Loucy (cell line): Measurements from ENCODE around the gene CHRNA1.

Experiments
- EZH2phosphoT487 ChIP-seq: fragments of 200-600 bp; IDR thresholded peaks from 2 replicates; pipeline ENCODE4 v1.6.1; 2018; ENCODE audit warnings: antibody characterized with exemption, mild to moderate bottlenecking, moderate library complexity, borderline replicate concordance
- TF ChIP-seq, protein P1 (sequence below): fragments of 200-600 bp; sonication (generic); conservative IDR thresholded peaks from 2 replicates; pipeline ENCODE4 v1.5.1; 2014; ENCODE audit warnings: mild to moderate bottlenecking, antibody characterized with exemption, low read length

DNA sequence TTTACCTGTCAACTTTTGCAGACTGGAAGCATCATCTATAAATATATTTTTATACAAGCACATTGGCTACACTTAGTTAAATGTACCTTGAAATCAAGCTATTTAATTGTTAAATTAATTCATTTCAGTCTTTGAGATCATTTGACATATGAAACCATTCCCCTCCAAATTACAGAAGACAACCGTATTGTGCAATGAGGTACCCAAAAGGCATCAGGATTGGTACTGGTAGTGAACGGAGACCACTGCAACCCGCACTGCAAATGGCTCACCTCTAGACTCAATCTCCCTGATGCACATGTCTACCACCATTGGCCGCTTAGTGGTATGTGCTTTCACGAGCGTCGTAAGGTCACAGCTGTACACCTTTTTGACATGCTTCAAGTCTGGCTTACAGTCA is 47.8 kb upstream of the CHRNA1 start:
- TF ChIP-seq, protein P1, sequence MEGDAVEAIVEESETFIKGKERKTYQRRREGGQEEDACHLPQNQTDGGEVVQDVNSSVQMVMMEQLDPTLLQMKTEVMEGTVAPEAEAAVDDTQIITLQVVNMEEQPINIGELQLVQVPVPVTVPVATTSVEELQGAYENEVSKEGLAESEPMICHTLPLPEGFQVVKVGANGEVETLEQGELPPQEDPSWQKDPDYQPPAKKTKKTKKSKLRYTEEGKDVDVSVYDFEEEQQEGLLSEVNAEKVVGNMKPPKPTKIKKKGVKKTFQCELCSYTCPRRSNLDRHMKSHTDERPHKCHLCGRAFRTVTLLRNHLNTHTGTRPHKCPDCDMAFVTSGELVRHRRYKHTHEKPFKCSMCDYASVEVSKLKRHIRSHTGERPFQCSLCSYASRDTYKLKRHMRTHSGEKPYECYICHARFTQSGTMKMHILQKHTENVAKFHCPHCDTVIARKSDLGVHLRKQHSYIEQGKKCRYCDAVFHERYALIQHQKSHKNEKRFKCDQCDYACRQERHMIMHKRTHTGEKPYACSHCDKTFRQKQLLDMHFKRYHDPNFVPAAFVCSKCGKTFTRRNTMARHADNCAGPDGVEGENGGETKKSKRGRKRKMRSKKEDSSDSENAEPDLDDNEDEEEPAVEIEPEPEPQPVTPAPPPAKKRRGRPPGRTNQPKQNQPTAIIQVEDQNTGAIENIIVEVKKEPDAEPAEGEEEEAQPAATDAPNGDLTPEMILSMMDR, result no peak
- TF ChIP-seq EZH2phosphoT487, result no peak
